Endothelial cell (in vitro differentiated cells): ENCODE results near the gene KMT2A. TPM values are rescaled to one million over a fixed set of nuclear protein-coding genes. Genes with fewer than 3 reads are reported as not detected.

Experiments used
- DNase-seq: peaks from one replicate; pipeline ENCODE4 v3.0.0; 2021; ENCODE audit warnings: low spot score
- H3K27ac Mint-ChIP-seq: one replicate; pipeline ENCODE4 v1.8.0; 2021; ENCODE audit warnings: mixed read lengths, inconsistent platforms; ENCODE audit not compliant: unreplicated experiment
- H3K27me3 Mint-ChIP-seq: one replicate; pipeline ENCODE4 v1.8.0; 2021; ENCODE audit warnings: mild to moderate bottlenecking, moderate library complexity, mixed read lengths, inconsistent platforms; ENCODE audit not compliant: unreplicated experiment
- H3K36me3 Mint-ChIP-seq: one replicate; pipeline ENCODE4 v1.8.0; 2021; ENCODE audit warnings: mild to moderate bottlenecking, low read depth, mixed read lengths, inconsistent platforms; ENCODE audit not compliant: unreplicated experiment
- H3K4me1 Mint-ChIP-seq: one replicate; pipeline ENCODE4 v1.8.0; 2021; ENCODE audit warnings: mild to moderate bottlenecking, mixed read lengths, inconsistent platforms; ENCODE audit not compliant: unreplicated experiment
- H3K4me3 Mint-ChIP-seq: one replicate; pipeline ENCODE4 v1.8.0; 2021; ENCODE audit warnings: mild to moderate bottlenecking, mixed read lengths, inconsistent platforms; ENCODE audit not compliant: unreplicated experiment
- H3K9me3 Mint-ChIP-seq: one replicate; pipeline ENCODE4 v1.8.0; 2021; ENCODE audit warnings: mixed read lengths, inconsistent platforms; ENCODE audit not compliant: unreplicated experiment
- CTCF ChIP-seq: fragments of 200-600 bp; sonication (generic); IDR thresholded peaks from one replicate; pipeline ENCODE4 v1.5.0; 2021; ENCODE audit warnings: antibody characterized with exemption; ENCODE audit not compliant: unreplicated experiment
- total RNA-seq: library from RNA; stranded (reverse); fragmentation: NEBNext Ultra II Directional; extraction: Animal tissue kit (Norgen Biotek cat#: 25700); gene quantifications from one replicate; pipeline ENCODE4 v1.2.1, GENCODE V29; 2021; ENCODE audit not compliant: unreplicated experiment

KMT2A gene
- total RNA-seq, 1 donor from 2014 or later: 104 TPM

DNA sequence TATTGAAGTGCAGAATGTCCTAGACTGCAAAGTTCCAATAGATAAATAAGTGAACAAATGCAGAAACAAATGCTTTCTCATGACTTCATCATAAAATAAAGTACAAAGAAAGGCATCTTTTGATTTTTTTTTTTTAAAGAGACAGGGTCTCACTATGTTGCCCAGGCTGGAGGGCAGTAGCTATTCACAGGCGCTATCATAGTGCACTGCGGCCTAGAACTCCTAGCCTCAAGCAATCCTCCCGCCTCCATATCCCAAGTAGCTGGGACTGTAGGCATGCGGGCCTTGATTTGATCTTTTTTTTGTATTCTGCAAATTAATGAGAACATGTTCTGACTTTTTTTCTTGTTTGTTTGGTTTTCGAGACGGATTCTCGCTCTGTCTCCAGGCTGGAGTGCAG, 138.3 kb downstream of the KMT2A start:
- Mint-ChIP-seq H3K36me3 (peaks cover 4% of the 10 kb centered on the region), H3K9me3 (no peaks in the 10 kb centered on the region), H3K27ac (no peak overlapping the region), H3K4me3 (no peak overlapping the region), H3K27me3 (peaks cover 6% of the 10 kb centered on the region), H3K4me1 (peaks cover 21% of the 10 kb centered on the region)
- no peak for DNase-seq
- no peak for TF ChIP-seq CTCF

Other genes with a start within 250 kb of the KMT2A start
- gene JAML, start 211.5 kb upstream of the KMT2A start, total RNA-seq: 0.31 TPM
- 10.7 TPM for gene MPZL3, start 184.1 kb upstream of the KMT2A start, total RNA-seq
- 1.0 TPM for gene MPZL2, start 172.2 kb upstream of the KMT2A start, total RNA-seq
- gene CD3E, start 131.8 kb upstream of the KMT2A start, total RNA-seq: not detected
- not detected for gene CD3D, start 93.8 kb upstream of the KMT2A start, total RNA-seq
- gene CD3G, start 92.1 kb upstream of the KMT2A start, total RNA-seq: not detected
- 32.0 TPM for gene UBE4A, start 76.9 kb upstream of the KMT2A start, total RNA-seq
- 280 TPM for gene ATP5MG, start 34.9 kb upstream of the KMT2A start, total RNA-seq
- gene TTC36, start 91.0 kb downstream of the KMT2A start, total RNA-seq: 0.56 TPM
- gene TMEM25, start 94.7 kb downstream of the KMT2A start, total RNA-seq: 16.1 TPM
- 19.7 TPM for gene IFT46, start 129.4 kb downstream of the KMT2A start, total RNA-seq
- 145 TPM for gene ARCN1, start 135.9 kb downstream of the KMT2A start, total RNA-seq
- 45.4 TPM for gene PHLDB1, start 171.1 kb downstream of the KMT2A start, total RNA-seq
- not detected for gene TREH, start 243.2 kb downstream of the KMT2A start, total RNA-seq